ENCODE measurements around the gene UMPS. TPM values are rescaled to one million over a fixed set of nuclear protein-coding genes. Genes with fewer than 3 reads are reported as not detected.

UMPS gene
- total and polyA plus RNA-seq, 2 of the 4 experiments (the other 2 are of a cell fraction) = 18.7 to 26.7 TPM

DNA sequence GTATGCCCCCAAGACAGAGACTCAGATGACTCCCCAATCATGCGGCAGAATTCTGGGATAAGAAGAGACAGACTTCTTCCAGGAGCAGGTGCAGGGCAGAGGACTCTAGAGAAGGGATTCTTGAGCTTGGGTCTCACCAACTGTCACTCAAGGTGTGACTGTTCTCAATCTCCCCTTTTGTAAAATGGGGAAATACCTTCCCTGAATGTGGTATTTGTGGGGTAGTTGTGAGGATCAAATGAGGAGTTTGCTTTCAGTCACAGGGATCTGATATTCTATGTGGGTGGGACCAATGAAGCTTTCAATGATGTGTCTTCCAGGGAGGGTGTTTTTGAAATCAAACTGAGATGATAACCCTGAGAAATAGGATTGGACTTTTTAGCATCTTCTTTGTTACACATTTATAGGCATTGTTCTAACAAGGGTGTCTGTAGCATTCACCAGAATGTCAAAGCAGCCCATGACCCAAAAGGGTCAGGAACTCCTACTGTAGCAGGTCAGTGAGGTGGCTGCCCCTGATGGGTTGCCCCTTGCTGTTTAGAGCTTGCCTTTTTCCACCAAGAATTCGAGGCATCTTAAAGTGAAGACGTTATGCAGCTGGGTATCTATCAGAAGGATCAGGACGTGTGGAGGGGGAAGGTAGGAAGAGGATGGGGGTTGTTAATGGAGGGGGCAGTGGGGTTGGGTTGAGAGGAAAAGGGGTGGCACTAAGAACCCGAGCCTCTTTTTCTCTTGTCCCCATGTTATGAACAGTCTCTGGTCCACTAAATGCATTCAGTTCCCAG, 28.8 kb downstream of the UMPS start:
- in situ Hi-C loops (cut with MboI; ENCODE audit: low sequenced_read_pairs) (no loop called here), dilution Hi-C loops (cut with HindIII; ENCODE audit: low sequenced_read_pairs, unreplicated experiment) (loop anchor here (25.0 kb wide), 1 partner anchor 128 kb away; the partner anchor contains the start of gene ITGB5)
- TF ChIP-seq RAD21 (IDR thresholded peaks at IDR 0.05; ENCODE audit: low read length) = no peak
- no peak for TF ChIP-seq FOS (IDR thresholded peaks at IDR 0.05; ENCODE audit: low read depth, low read length)
- TF ChIP-seq BHLHE40 (IDR thresholded peaks at IDR 0.05; ENCODE audit: low read depth, low read length) = no peak

More for the DNA sequence above, 28.8 kb downstream of the UMPS start:
- H2BK120ac ChIP-seq (ENCODE audit: low read depth, low read length) = 0 out of 2 replicates have a peak overlapping the region, but pooled peaks have one; percentile 18
- H3K23ac ChIP-seq (ENCODE audit: low read depth, low read length) = no peak overlapping the region
- peaks cover 12% of the 10 kb centered on the region for H3K36me3 ChIP-seq (ENCODE audit: control insufficient read depth, insufficient read depth, low read length)
- H3K9me1 ChIP-seq (ENCODE audit: insufficient read depth, low read length) = 0 out of 2 replicates have a peak, but pooled peaks cover 2% of the 10 kb centered on the region
- no peak overlapping the region for H3K18ac ChIP-seq (ENCODE audit: low read depth, low read length)
- no peaks in the 10 kb centered on the region for H3K79me1 ChIP-seq (ENCODE audit: low read depth in 1 of 2, low read length in 2 of 2)
- H2BK20ac ChIP-seq (ENCODE audit: low read depth, low read length) = no peak overlapping the region; the same call in 1 of the 2 replicates
- no peak overlapping the region for H4K5ac ChIP-seq (ENCODE audit: low read depth, low read length)
- H3K4me2 ChIP-seq (ENCODE audit: low read depth, low read length) = no peak overlapping the region
- H3K27ac ChIP-seq (ENCODE audit: insufficient read depth, low read length) = no peak overlapping the region
- H3K4me3 ChIP-seq (ENCODE audit: insufficient read depth, low read depth, low read length) = no peak overlapping the region
- no peak overlapping the region for H3K14ac ChIP-seq (replicated peaks; ENCODE audit: low read depth, low read length)
- H2BK15ac ChIP-seq (ENCODE audit: low read depth, low read length) = no peak overlapping the region
- intact Hi-C loops (cut with micrococcal nuclease) = no loop called here
- no peak overlapping the region for H4K91ac ChIP-seq (ENCODE audit: insufficient read depth, low read depth, low read length)
- ATAC-seq (ENCODE audit: low read depth) (no peak), DNase-seq (no peak)
- H3K4me1 ChIP-seq (ENCODE audit: control insufficient read depth, insufficient read depth, low read length) = peaks cover 7% of the 10 kb centered on the region
- no peak overlapping the region for H3K4ac ChIP-seq (ENCODE audit: low read depth, low read length)
- H3K27me3 ChIP-seq (ENCODE audit: control insufficient read depth, insufficient read depth, low read length) = no peaks in the 10 kb centered on the region
- no peak overlapping the region for H2AFZ ChIP-seq (replicated peaks; ENCODE audit: low read length, poor library complexity)
- no peak overlapping the region for H4K8ac ChIP-seq (ENCODE audit: low read depth in 2 of 2, low read length in 2 of 2)
- H3K9ac ChIP-seq (ENCODE audit: low read depth, low read length) = no peak overlapping the region
- BruUV-seq (replicated peaks) = no TSS peak
- no peak overlapping the region for H3K56ac ChIP-seq (ENCODE audit: extremely low read depth, insufficient read depth, low read length)
- CTCF ChIA-PET = interaction anchor here (0.7 kb wide), 1 partner anchor 451 kb away, joined by 6 read pairs; no protein-coding TSS in a partner anchor
- 100% methylated on average over 1 of the region's 5 CpGs; no CpG with 5 or more reads in 1 of the 2 experiments for WGBS, 2 experiments (ENCODE audit: extremely low coverage in 2 of 2, insufficient read length in 1 of 2)
- H3K9me3 ChIP-seq (ENCODE audit: control insufficient read depth, insufficient read depth, low read length) = no peaks in the 10 kb centered on the region
- H2BK5ac ChIP-seq (ENCODE audit: low read depth, low read length, poor library complexity, severe bottlenecking) = no peak overlapping the region
- POLR2A ChIA-PET (ENCODE audit: unreplicated experiment) = no interaction called here
- 0 out of 2 replicates have a peak, but pooled peaks cover 4% of the 10 kb centered on the region for H4K20me1 ChIP-seq (ENCODE audit: insufficient read depth, low read length)
- H2AK5ac ChIP-seq (ENCODE audit: low read depth, low read length) = no peak overlapping the region
- H2AK9ac ChIP-seq (replicated peaks; ENCODE audit: low read depth, low read length, poor library complexity) = peak overlapping the region; percentile 7
